NCI-H524 (cell line): ENCODE data around the gene UNK.

Experiments
- DNase-seq, 2 experiments: peaks; one replicate each; lab custom pipeline; 2025; lab: John Stamatoyannopoulos, UW

UNK gene

GRCh38 chr17:75873587-75874322, 89.1 kb downstream of the UNK start:
- DNase-seq: no peak

DNA sequence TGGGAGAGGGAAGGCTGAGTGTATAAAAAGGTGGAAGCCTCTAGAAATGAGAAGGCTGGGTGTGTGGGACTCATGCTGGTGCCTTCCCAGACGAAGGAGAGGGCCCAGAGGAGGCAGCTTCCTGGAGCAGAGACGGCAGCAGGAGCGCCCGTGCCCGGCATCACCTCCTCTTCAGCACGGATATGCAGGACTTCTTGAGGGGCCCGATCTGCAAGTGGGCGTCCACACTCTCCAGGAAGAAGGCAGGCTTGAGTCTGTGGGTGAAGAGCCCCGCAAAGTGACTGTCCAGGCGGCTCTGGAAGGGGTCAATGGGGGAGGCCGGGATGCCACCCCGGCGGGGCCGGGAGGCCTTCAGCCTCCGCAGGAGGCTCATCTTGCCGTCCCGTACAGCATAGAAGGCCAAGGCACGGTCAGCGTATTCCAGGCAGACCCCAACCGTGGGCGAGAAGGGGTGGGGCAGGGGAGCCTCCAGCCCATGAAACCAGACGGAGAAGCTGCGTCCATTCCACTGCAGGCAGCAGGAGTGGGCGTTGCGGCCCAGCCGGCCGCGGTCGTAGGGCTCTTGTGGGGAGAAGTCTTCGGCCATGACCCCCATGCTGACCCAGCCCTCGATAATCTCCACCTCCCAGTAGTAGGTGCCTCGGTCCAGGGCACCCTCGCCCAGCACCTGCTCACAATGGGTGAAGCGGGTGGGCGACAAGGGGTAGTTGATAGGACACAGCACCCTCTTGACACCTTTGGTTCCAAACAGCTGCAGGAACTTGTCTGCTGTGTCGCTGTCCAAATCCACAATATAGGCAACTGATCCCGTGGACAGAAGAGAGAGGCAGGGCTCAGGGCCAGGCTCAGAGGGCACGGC, 89.9 kb downstream of the UNK start:
- no peak for DNase-seq
